Fibroblast of skin of scalp (primary cell): ENCODE measurements around the gene IGSF9B.

Experiments
- DNase-seq: peaks from one replicate; pipeline ENCODE4 v3.0.0-alpha.2; 2013

The IGSF9B gene

GRCh38 chr11:133985981-133986944 is 29.5 kb upstream of the IGSF9B start:
- DNase-seq = no peak

GRCh38 chr11:133984828-133985227 is 28.1 kb upstream of the IGSF9B start:
- DNase-seq = no peak

GRCh38 chr11:133983660-133984316 is 27.0 kb upstream of the IGSF9B start:
- no peak for DNase-seq

GRCh38 chr11:133982876-133983275 is 26.1 kb upstream of the IGSF9B start:
- no peak for DNase-seq

- DNase-seq = no peak
Observed at GRCh38 chr11:133982151-133982550, 25.4 kb upstream of the IGSF9B start.

- DNase-seq = no peak
Observed at GRCh38 chr11:133981156-133981555, 24.4 kb upstream of the IGSF9B start.

GRCh38 chr11:133980665-133981064 is 23.9 kb upstream of the IGSF9B start:
- no peak for DNase-seq

GRCh38 chr11:133978794-133979193 is 22.0 kb upstream of the IGSF9B start:
- peak; percentile 7 for DNase-seq

- DNase-seq = no peak
Observed at GRCh38 chr11:133977067-133977677, 20.4 kb upstream of the IGSF9B start.

GRCh38 chr11:133975488-133975849 is 18.7 kb upstream of the IGSF9B start:
- no peak for DNase-seq

GRCh38 chr11:133974836-133975487 is 18.2 kb upstream of the IGSF9B start:
- DNase-seq = no peak

GRCh38 chr11:133971881-133972280 is 15.1 kb upstream of the IGSF9B start:
- DNase-seq = no peak

- no peak for DNase-seq
Observed at GRCh38 chr11:133969112-133969511, 12.3 kb upstream of the IGSF9B start.

- DNase-seq = no peak
Observed at GRCh38 chr11:133968300-133968699, 11.5 kb upstream of the IGSF9B start.

GRCh38 chr11:133967599-133968238 is 11.0 kb upstream of the IGSF9B start:
- DNase-seq = no peak

GRCh38 chr11:133966921-133967598 is 10.3 kb upstream of the IGSF9B start:
- DNase-seq = no peak

GRCh38 chr11:133966172-133966651 is 9.4 kb upstream of the IGSF9B start:
- no peak for DNase-seq

- no peak for DNase-seq
Observed at GRCh38 chr11:133965031-133965601, 8.3 kb upstream of the IGSF9B start.

- DNase-seq = no peak
Observed at GRCh38 chr11:133964356-133964755, 7.6 kb upstream of the IGSF9B start.

- DNase-seq = no peak
Observed at GRCh38 chr11:133961890-133962289, 5.1 kb upstream of the IGSF9B start.

GRCh38 chr11:133957900-133958299 is 1.1 kb upstream of the IGSF9B start:
- no peak for DNase-seq
